IgD-negative memory B cell (primary cell): ENCODE measurements around the gene RBFOX2. TPM values are rescaled to one million over a fixed set of nuclear protein-coding genes. Genes with fewer than 3 reads are reported as not detected.

Experiments used
- H3K27ac Mint-ChIP-seq, 3 donors: one replicate each; pipeline ENCODE4 v1.8.0; 2020 to 2022; ENCODE audit warnings: mild to moderate bottlenecking in 3 of 3, mixed read lengths in 3 of 3, moderate library complexity in 1 of 3
- H3K27me3 Mint-ChIP-seq: one replicate; pipeline ENCODE4 v1.8.0; 2021; ENCODE audit warnings: mixed read lengths
- H3K36me3 Mint-ChIP-seq: one replicate; pipeline ENCODE4 v1.8.0; 2020; ENCODE audit warnings: mild to moderate bottlenecking, mixed read lengths
- H3K4me1 Mint-ChIP-seq, 3 donors: one replicate each; pipeline ENCODE4 v1.8.0; 2020 to 2022; ENCODE audit warnings: mixed read lengths in 3 of 3, mild to moderate bottlenecking in 1 of 3
- H3K4me3 Mint-ChIP-seq, 4 donors: one replicate each; pipeline ENCODE4 v1.8.0; 2020 to 2022; ENCODE audit warnings: mild to moderate bottlenecking in 4 of 4, mixed read lengths in 4 of 4, moderate library complexity in 3 of 4
- H3K9me3 Mint-ChIP-seq, 3 donors: one replicate each; pipeline ENCODE4 v1.8.0; 2020 to 2021; ENCODE audit warnings: mixed read lengths in 3 of 3, mild to moderate bottlenecking in 1 of 3
- polyA plus RNA-seq: library from polyadenylated mRNA; unstranded; fragments of 300-500 nt; fragmentation: Illumina TruSeq; gene quantifications from one replicate; pipeline ENCODE4 v1.2.3, GENCODE V29; 2021

RBFOX2 gene
- polyA plus RNA-seq, 1 donor from 2014 or later = not detected

GRCh38 chr22:35904336-35904692 lies 124.3 kb downstream of the RBFOX2 start:
- peaks cover 11% of the 10 kb centered on the region for H3K27me3 Mint-ChIP-seq
- H3K9me3 Mint-ChIP-seq = no peaks in the 10 kb centered on the region
- no peak overlapping the region for H3K27ac Mint-ChIP-seq
- peaks cover 0 to 3% (median 2%) of the 10 kb centered on the region in 3 donors for H3K4me1 Mint-ChIP-seq
- H3K4me3 Mint-ChIP-seq = no peak overlapping the region
- no peaks in the 10 kb centered on the region for H3K36me3 Mint-ChIP-seq

GRCh38 chr22:35903571-35904335 lies 124.9 kb downstream of the RBFOX2 start:
- H3K9me3 Mint-ChIP-seq = no peaks in the 10 kb centered on the region
- no peaks in the 10 kb centered on the region for H3K36me3 Mint-ChIP-seq
- peaks cover 0 to 3% (median 2%) of the 10 kb centered on the region in 3 donors for H3K4me1 Mint-ChIP-seq
- no peak overlapping the region for H3K27ac Mint-ChIP-seq
- H3K4me3 Mint-ChIP-seq = no peak overlapping the region
- peaks cover 11% of the 10 kb centered on the region for H3K27me3 Mint-ChIP-seq

- Mint-ChIP-seq H3K27ac (no peak overlapping the region), H3K9me3 (no peaks in the 10 kb centered on the region), H3K4me3 (no peak overlapping the region)
These were observed 128.0 kb downstream of the RBFOX2 start for GRCh38 chr22:35900483-35901168.

GRCh38 chr22:35899736-35900135 lies 128.9 kb downstream of the RBFOX2 start:
- H3K4me1 Mint-ChIP-seq = peaks cover 0 to 3% (median 2%) of the 10 kb centered on the region in 3 donors
- H3K9me3 Mint-ChIP-seq = no peaks in the 10 kb centered on the region
- no peak overlapping the region for H3K4me3 Mint-ChIP-seq
- peaks cover 16% of the 10 kb centered on the region for H3K27me3 Mint-ChIP-seq
- H3K36me3 Mint-ChIP-seq = no peaks in the 10 kb centered on the region
- no peak overlapping the region for H3K27ac Mint-ChIP-seq

More at GRCh38 chr22:35900483-35901168, 128.0 kb downstream of the RBFOX2 start:
- H3K36me3 Mint-ChIP-seq = no peaks in the 10 kb centered on the region
- H3K27me3 Mint-ChIP-seq = peaks cover 10% of the 10 kb centered on the region
- peaks cover 0 to 3% (median 2%) of the 10 kb centered on the region in 3 donors for H3K4me1 Mint-ChIP-seq

GRCh38 chr22:35896111-35896705 lies 132.4 kb downstream of the RBFOX2 start:
- Mint-ChIP-seq H3K27me3 (peaks cover 14% of the 10 kb centered on the region), H3K27ac (no peak overlapping the region), H3K36me3 (no peaks in the 10 kb centered on the region), H3K9me3 (no peaks in the 10 kb centered on the region), H3K4me1 (no peaks in the 10 kb centered on the region), H3K4me3 (no peak overlapping the region)

GRCh38 chr22:35894937-35895708 lies 133.5 kb downstream of the RBFOX2 start:
- H3K36me3 Mint-ChIP-seq = no peaks in the 10 kb centered on the region
- H3K9me3 Mint-ChIP-seq = no peaks in the 10 kb centered on the region
- H3K4me3 Mint-ChIP-seq = no peak overlapping the region
- no peak overlapping the region for H3K27ac Mint-ChIP-seq
- no peaks in the 10 kb centered on the region for H3K4me1 Mint-ChIP-seq
- peaks cover 13% of the 10 kb centered on the region for H3K27me3 Mint-ChIP-seq

GRCh38 chr22:35894464-35894878 lies 134.2 kb downstream of the RBFOX2 start:
- Mint-ChIP-seq H3K27me3 (peaks cover 13% of the 10 kb centered on the region), H3K4me1 (no peaks in the 10 kb centered on the region), H3K36me3 (no peaks in the 10 kb centered on the region), H3K27ac (no peak overlapping the region), H3K9me3 (no peaks in the 10 kb centered on the region), H3K4me3 (no peak overlapping the region)

- H3K36me3 Mint-ChIP-seq = no peaks in the 10 kb centered on the region
- H3K27ac Mint-ChIP-seq = no peak overlapping the region
- H3K4me3 Mint-ChIP-seq = no peak overlapping the region
- H3K27me3 Mint-ChIP-seq = peaks cover 16% of the 10 kb centered on the region
- H3K4me1 Mint-ChIP-seq = no peaks in the 10 kb centered on the region
- H3K9me3 Mint-ChIP-seq = no peaks in the 10 kb centered on the region
These were observed 134.9 kb downstream of the RBFOX2 start for GRCh38 chr22:35893698-35894097.

- Mint-ChIP-seq H3K4me1 (no peaks in the 10 kb centered on the region), H3K36me3 (no peaks in the 10 kb centered on the region), H3K9me3 (no peaks in the 10 kb centered on the region), H3K27me3 (peaks cover 18% of the 10 kb centered on the region), H3K4me3 (no peak overlapping the region), H3K27ac (no peak overlapping the region)
These were observed 136.4 kb downstream of the RBFOX2 start for GRCh38 chr22:35892192-35892591.

- Mint-ChIP-seq H3K9me3 (no peaks in the 10 kb centered on the region), H3K4me3 (no peak overlapping the region), H3K36me3 (no peaks in the 10 kb centered on the region), H3K27ac (no peak overlapping the region), H3K27me3 (peaks cover 18% of the 10 kb centered on the region), H3K4me1 (no peaks in the 10 kb centered on the region)
These were observed 137.2 kb downstream of the RBFOX2 start for GRCh38 chr22:35891442-35891841.

- no peaks in the 10 kb centered on the region for H3K9me3 Mint-ChIP-seq
- no peak overlapping the region for H3K4me3 Mint-ChIP-seq
- H3K27ac Mint-ChIP-seq = no peak overlapping the region
- no peaks in the 10 kb centered on the region for H3K36me3 Mint-ChIP-seq
- peaks cover 9% of the 10 kb centered on the region for H3K27me3 Mint-ChIP-seq
- no peaks in the 10 kb centered on the region for H3K4me1 Mint-ChIP-seq
These were observed 139.6 kb downstream of the RBFOX2 start for GRCh38 chr22:35889071-35889470.

- H3K9me3 Mint-ChIP-seq = no peaks in the 10 kb centered on the region
- H3K4me1 Mint-ChIP-seq = no peaks in the 10 kb centered on the region
- no peak overlapping the region for H3K27ac Mint-ChIP-seq
- H3K27me3 Mint-ChIP-seq = peaks cover 9% of the 10 kb centered on the region
- no peak overlapping the region for H3K4me3 Mint-ChIP-seq
- H3K36me3 Mint-ChIP-seq = no peaks in the 10 kb centered on the region
These were observed 140.3 kb downstream of the RBFOX2 start for GRCh38 chr22:35888181-35888870.

- Mint-ChIP-seq H3K27me3 (peaks cover 5% of the 10 kb centered on the region), H3K4me1 (peaks cover 0 to 2% (median 0%) of the 10 kb centered on the region in 3 donors), H3K27ac (no peak overlapping the region), H3K36me3 (no peaks in the 10 kb centered on the region), H3K9me3 (no peaks in the 10 kb centered on the region), H3K4me3 (no peak overlapping the region)
These were observed 141.2 kb downstream of the RBFOX2 start for GRCh38 chr22:35887296-35887875.

GRCh38 chr22:35886309-35886708 lies 142.3 kb downstream of the RBFOX2 start:
- Mint-ChIP-seq H3K36me3 (no peaks in the 10 kb centered on the region), H3K27ac (no peak overlapping the region), H3K4me1 (peaks cover 0 to 2% (median 0%) of the 10 kb centered on the region in 3 donors), H3K9me3 (no peaks in the 10 kb centered on the region), H3K4me3 (no peak overlapping the region), H3K27me3 (peaks cover 5% of the 10 kb centered on the region)
